Subcutaneous adipose tissue (tissue), 4 donors: ENCODE data around the gene HYAL3. TPM values are rescaled to one million over a fixed set of nuclear protein-coding genes. Genes with fewer than 3 reads are reported as not detected.

Experiments used
- CTCF ChIP-seq: fragments of 450-650 bp; IDR thresholded peaks from one replicate; pipeline ENCODE4 v1.5.1; 2016; ENCODE audit warnings: low read depth, mild to moderate bottlenecking, control low read depth, antibody characterized with exemption, moderate library complexity
- total RNA-seq, 4 donors: library from RNA; depleted of rRNA; stranded (reverse); fragments of >200 nt; gene quantifications; one replicate each; pipeline ENCODE4 v1.1.0, GENCODE V29; 2016

The HYAL3 gene
- total RNA-seq, 4 donors from 2014 or later = 1.5 to 5.1 (median 3.4) TPM

GRCh38 chr3:50254577-50255250 is 44.5 kb downstream of the HYAL3 start:
- TF ChIP-seq CTCF = no peak

GRCh38 chr3:50251220-50251619 is 48.0 kb downstream of the HYAL3 start:
- TF ChIP-seq CTCF = no peak

- TF ChIP-seq CTCF = no peak
Observed at GRCh38 chr3:50250514-50250913, 48.7 kb downstream of the HYAL3 start.

- TF ChIP-seq CTCF = no peak
Observed at GRCh38 chr3:50249457-50249856, 49.7 kb downstream of the HYAL3 start.

- no peak for TF ChIP-seq CTCF
Observed at GRCh38 chr3:50248387-50248786, 50.8 kb downstream of the HYAL3 start.

- TF ChIP-seq CTCF = no peak
Observed at GRCh38 chr3:50246517-50246954, 52.7 kb downstream of the HYAL3 start.

GRCh38 chr3:50245831-50246516 is 53.2 kb downstream of the HYAL3 start:
- no peak for TF ChIP-seq CTCF
